Measurements from ENCODE around the gene RBSN. TPM values are rescaled to one million over a fixed set of nuclear protein-coding genes. Genes with fewer than 3 reads are reported as not detected.

Gene RBSN
- total RNA-seq, 4 donors from 2014 or later = 16.0 to 25.0 (median 18.2) TPM

DNA sequence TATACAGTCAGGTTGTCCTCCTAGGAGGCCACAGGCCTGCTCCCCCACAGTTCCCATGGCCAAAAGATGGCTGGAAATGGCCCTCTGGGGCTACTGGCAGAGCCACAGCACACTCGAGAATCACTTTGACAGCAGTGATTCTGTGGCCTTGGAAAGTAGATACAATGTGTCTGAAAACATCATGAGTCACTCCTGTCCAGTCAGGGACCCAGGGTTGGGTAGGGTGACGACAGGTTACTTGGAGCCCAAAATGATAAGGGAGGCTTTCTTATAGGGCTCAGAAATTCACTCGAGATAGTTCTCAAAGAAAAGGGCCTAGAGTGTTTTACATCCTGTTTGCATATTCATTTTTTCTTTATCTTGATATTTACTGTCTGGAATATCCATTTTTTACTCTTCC, 58.1 kb downstream of the RBSN start:
- intact Hi-C loops (cut with DNase I) = no loop called here
- Histone ChIP-seq H3K4me1 (no peaks in the 10 kb centered on the region), H3K36me3 (peaks cover 11 to 100% (median 48%) of the 10 kb centered on the region in 3 donors), H3K27ac (no peak overlapping the region), H3K4me3 (no peak overlapping the region), H3K9me3 (no peaks in the 10 kb centered on the region), H3K27me3 (no peaks in the 10 kb centered on the region)
- no peak for DNase-seq
- 69 to 71% methylated on average over 3 of the region's 3 CpGs for WGBS, 2 donors
- TF ChIP-seq, protein P1, sequence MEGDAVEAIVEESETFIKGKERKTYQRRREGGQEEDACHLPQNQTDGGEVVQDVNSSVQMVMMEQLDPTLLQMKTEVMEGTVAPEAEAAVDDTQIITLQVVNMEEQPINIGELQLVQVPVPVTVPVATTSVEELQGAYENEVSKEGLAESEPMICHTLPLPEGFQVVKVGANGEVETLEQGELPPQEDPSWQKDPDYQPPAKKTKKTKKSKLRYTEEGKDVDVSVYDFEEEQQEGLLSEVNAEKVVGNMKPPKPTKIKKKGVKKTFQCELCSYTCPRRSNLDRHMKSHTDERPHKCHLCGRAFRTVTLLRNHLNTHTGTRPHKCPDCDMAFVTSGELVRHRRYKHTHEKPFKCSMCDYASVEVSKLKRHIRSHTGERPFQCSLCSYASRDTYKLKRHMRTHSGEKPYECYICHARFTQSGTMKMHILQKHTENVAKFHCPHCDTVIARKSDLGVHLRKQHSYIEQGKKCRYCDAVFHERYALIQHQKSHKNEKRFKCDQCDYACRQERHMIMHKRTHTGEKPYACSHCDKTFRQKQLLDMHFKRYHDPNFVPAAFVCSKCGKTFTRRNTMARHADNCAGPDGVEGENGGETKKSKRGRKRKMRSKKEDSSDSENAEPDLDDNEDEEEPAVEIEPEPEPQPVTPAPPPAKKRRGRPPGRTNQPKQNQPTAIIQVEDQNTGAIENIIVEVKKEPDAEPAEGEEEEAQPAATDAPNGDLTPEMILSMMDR (IDR thresholded peaks at IDR 0.05) = no peak
- no peak for TF ChIP-seq POLR2A (IDR thresholded peaks at IDR 0.05)

- Histone ChIP-seq H3K4me1 (no peaks in the 10 kb centered on the region), H3K36me3 (peaks cover 7 to 100% (median 38%) of the 10 kb centered on the region in 3 donors), H3K9me3 (no peaks in the 10 kb centered on the region), H3K4me3 (no peak overlapping the region), H3K27ac (no peak overlapping the region), H3K27me3 (no peaks in the 10 kb centered on the region)
- intact Hi-C loops (cut with DNase I) = no loop called here
- WGBS, 2 donors = 71 to 87% methylated on average over 6 of the region's 6 CpGs
- DNase-seq = no peak
- TF ChIP-seq, protein P1 (IDR thresholded peaks at IDR 0.05) = no peak
- no peak for TF ChIP-seq POLR2A (IDR thresholded peaks at IDR 0.05)
These were observed 60.6 kb downstream of the RBSN start for GRCh38 chr3:15038306-15038705.

GRCh38 chr3:15033103-15033502, 65.8 kb downstream of the RBSN start:
- no peak overlapping the region for H3K4me3 ChIP-seq
- intact Hi-C loops (cut with DNase I) = no loop called here
- H3K36me3 ChIP-seq = peaks cover 12 to 100% (median 30%) of the 10 kb centered on the region in 3 donors
- no peak for DNase-seq
- 68 to 92% methylated on average over 3 of the region's 3 CpGs for WGBS, 2 donors
- no peak overlapping the region for H3K27ac ChIP-seq
- H3K4me1 ChIP-seq = no peaks in the 10 kb centered on the region
- TF ChIP-seq POLR2A (IDR thresholded peaks at IDR 0.05) = no peak
- TF ChIP-seq, protein P1 (IDR thresholded peaks at IDR 0.05) = no peak
- H3K27me3 ChIP-seq = no peaks in the 10 kb centered on the region
- no peaks in the 10 kb centered on the region for H3K9me3 ChIP-seq

DNA sequence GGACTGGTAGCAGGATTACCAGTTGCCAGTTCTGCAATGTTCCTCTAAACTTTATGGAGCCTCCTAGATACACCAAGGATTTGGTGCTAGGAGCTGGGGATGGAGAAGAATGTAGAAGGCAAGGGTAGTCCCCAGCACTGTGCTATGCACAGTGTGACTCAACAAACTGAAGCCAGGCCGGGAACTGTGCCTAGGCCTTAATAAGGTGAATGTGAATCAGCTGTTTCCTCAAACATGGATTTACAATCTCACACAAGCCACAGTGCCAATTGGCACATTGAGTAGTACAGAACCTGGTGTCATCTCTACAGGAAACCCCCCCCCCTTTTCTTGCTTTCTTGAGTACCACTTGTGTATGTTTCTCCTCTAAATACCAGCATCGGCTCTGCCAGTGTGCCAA, 66.3 kb downstream of the RBSN start:
- Histone ChIP-seq H3K27ac (no peak overlapping the region), H3K36me3 (peaks cover 12 to 100% (median 26%) of the 10 kb centered on the region in 3 donors), H3K4me3 (no peak overlapping the region), H3K9me3 (no peaks in the 10 kb centered on the region), H3K27me3 (no peaks in the 10 kb centered on the region), H3K4me1 (no peaks in the 10 kb centered on the region)
- DNase-seq = no peak
- no peak for TF ChIP-seq POLR2A (IDR thresholded peaks at IDR 0.05)
- TF ChIP-seq, protein P1 (IDR thresholded peaks at IDR 0.05) = no peak
- intact Hi-C loops (cut with DNase I) = no loop called here
- 67 to 73% methylated on average over 1 to 2 of the region's 2 CpGs for WGBS, 2 donors

DNA sequence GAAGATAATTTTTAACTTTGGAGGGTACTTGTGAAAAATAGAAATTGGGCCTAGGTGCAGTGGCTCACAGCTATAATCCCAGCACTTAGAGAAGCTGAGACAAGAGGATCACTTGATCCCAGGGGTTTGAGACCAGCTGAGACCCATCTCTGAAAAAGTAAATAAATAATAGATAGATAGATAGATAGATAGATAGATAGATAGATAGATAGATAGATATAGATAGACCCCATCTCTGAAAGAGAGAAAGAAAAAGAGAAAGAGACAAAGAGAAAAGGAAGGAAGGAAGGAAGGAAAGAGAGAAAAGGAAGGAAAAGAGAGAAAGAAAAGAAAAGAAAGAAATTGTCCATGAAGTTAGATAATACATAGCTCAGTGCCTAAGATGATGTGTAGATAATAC, 69.3 kb downstream of the RBSN start:
- H3K27ac ChIP-seq = no peak overlapping the region
- H3K27me3 ChIP-seq = no peaks in the 10 kb centered on the region
- no peak for DNase-seq
- H3K4me3 ChIP-seq = no peak overlapping the region
- intact Hi-C loops (cut with DNase I) = no loop called here
- TF ChIP-seq, protein P1 (IDR thresholded peaks at IDR 0.05) = no peak
- TF ChIP-seq POLR2A (IDR thresholded peaks at IDR 0.05) = no peak
- H3K4me1 ChIP-seq = no peaks in the 10 kb centered on the region
- H3K9me3 ChIP-seq = no peaks in the 10 kb centered on the region
- peaks cover 12 to 100% (median 17%) of the 10 kb centered on the region in 3 donors for H3K36me3 ChIP-seq
